HepG2 (cell line): ENCODE data around the gene TENM3.

Source experiments
- ATF2 ChIP-seq: sonication (generic); formaldehyde crosslinking; IDR thresholded peaks from 2 replicates; pipeline ENCODE4 v1.4.0; 2020; ENCODE audit warnings: missing genetic modification reagents
- HES4 ChIP-seq: sonication (generic); formaldehyde crosslinking; IDR thresholded peaks from 2 replicates; pipeline ENCODE4 v1.9.0; 2021; ENCODE audit warnings: mild to moderate bottlenecking, missing genetic modification reagents, borderline replicate concordance
- HNRNPL ChIP-seq: fragments of 200-400 bp; formaldehyde crosslinking; IDR thresholded peaks from 2 replicates; pipeline ENCODE4 v1.6.1; 2017; ENCODE audit warnings: mild to moderate bottlenecking, low read depth, low read length
- HOXA9 ChIP-seq: sonication (generic); formaldehyde crosslinking; IDR thresholded peaks from 2 replicates; pipeline ENCODE4 v1.8.1; 2022; ENCODE audit warnings: missing genetic modification reagents, mild to moderate bottlenecking, moderate library complexity, borderline replicate concordance
- NAIF1 ChIP-seq: sonication (generic); formaldehyde crosslinking; IDR thresholded peaks from 2 replicates; pipeline ENCODE4 v1.5.0; 2020; ENCODE audit warnings: mild to moderate bottlenecking, missing genetic modification reagents, borderline replicate concordance
- POLR2A ChIP-seq, 2 experiments: IDR thresholded peaks; 2 replicates each; pipeline ENCODE4 v1.6.1; 2011; ENCODE audit warnings: low read depth in 2 of 2, low read length in 2 of 2, mild to moderate bottlenecking in 1 of 2, moderate library complexity in 1 of 2; ENCODE audit not compliant: insufficient read depth in 1 of 2
- RNF2 ChIP-seq: fragments of 450-650 bp; conservative IDR thresholded peaks from 2 replicates; pipeline ENCODE4 v1.6.1; 2016; ENCODE audit warnings: low read depth
- SIN3A ChIP-seq: IDR thresholded peaks from 2 replicates; pipeline ENCODE4 v1.6.1; 2011; ENCODE audit warnings: low read depth, mild to moderate bottlenecking, control low read depth, low read length, borderline replicate concordance
- ZNF598 ChIP-seq: sonication (generic); formaldehyde crosslinking; IDR thresholded peaks from 2 replicates; pipeline ENCODE4 v1.5.1; 2020; ENCODE audit warnings: mild to moderate bottlenecking, missing genetic modification reagents, borderline replicate concordance
- TF ChIP-seq, protein P1 (sequence below): sonication (generic); formaldehyde crosslinking; IDR thresholded peaks from 2 replicates; pipeline ENCODE4 v1.5.0; 2020; ENCODE audit warnings: mild to moderate bottlenecking, missing genetic modification reagents, moderate library complexity
- TF ChIP-seq, protein P2 (sequence below): IDR thresholded peaks from 2 replicates; pipeline ENCODE4 v1.6.1; 2012; ENCODE audit warnings: inconsistent platforms

GRCh38 chr4:182825786-182826185, 582.6 kb downstream of the TENM3 start:
- TF ChIP-seq, protein P1, sequence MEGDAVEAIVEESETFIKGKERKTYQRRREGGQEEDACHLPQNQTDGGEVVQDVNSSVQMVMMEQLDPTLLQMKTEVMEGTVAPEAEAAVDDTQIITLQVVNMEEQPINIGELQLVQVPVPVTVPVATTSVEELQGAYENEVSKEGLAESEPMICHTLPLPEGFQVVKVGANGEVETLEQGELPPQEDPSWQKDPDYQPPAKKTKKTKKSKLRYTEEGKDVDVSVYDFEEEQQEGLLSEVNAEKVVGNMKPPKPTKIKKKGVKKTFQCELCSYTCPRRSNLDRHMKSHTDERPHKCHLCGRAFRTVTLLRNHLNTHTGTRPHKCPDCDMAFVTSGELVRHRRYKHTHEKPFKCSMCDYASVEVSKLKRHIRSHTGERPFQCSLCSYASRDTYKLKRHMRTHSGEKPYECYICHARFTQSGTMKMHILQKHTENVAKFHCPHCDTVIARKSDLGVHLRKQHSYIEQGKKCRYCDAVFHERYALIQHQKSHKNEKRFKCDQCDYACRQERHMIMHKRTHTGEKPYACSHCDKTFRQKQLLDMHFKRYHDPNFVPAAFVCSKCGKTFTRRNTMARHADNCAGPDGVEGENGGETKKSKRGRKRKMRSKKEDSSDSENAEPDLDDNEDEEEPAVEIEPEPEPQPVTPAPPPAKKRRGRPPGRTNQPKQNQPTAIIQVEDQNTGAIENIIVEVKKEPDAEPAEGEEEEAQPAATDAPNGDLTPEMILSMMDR = no peak
- TF ChIP-seq, protein P2, sequence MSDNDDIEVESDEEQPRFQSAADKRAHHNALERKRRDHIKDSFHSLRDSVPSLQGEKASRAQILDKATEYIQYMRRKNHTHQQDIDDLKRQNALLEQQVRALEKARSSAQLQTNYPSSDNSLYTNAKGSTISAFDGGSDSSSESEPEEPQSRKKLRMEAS = no peak
- TF ChIP-seq RNF2 (no peak), ZNF598 (no peak), ATF2 (no peak), HES4 (CRISPR knock-in tag) (no peak), HNRNPL (no peak), NAIF1 (CRISPR knock-in tag) (no peak), SIN3A (no peak), HOXA9 (CRISPR knock-in tag) (no peak), POLR2A (IDR thresholded peaks at IDR 0.05; ENCODE audit: insufficient read depth in 1 of 2, low read depth in 2 of 2, low read length in 2 of 2) (no peak)
